LNCAP (cell line): ENCODE measurements around the gene C1QL1.

Experiments
- CTCF ChIP-seq: fragments of 450-650 bp; IDR thresholded peaks from 2 replicates; pipeline ENCODE4 v1.5.1; 2017; ENCODE audit warnings: mild to moderate bottlenecking

The C1QL1 gene

GRCh38 chr17:44966348-44967025 is 1.6 kb downstream of the C1QL1 start:
- no peak for TF ChIP-seq CTCF

GRCh38 chr17:44965481-44966234 is 2.4 kb downstream of the C1QL1 start:
- no peak for TF ChIP-seq CTCF

GRCh38 chr17:44961921-44962350 is 6.2 kb downstream of the C1QL1 start:
- no peak for TF ChIP-seq CTCF

- TF ChIP-seq CTCF: no peak
Observed at GRCh38 chr17:44960691-44961090, 7.4 kb downstream of the C1QL1 start.

- TF ChIP-seq CTCF: no peak
Observed at GRCh38 chr17:44959821-44960531, 8.1 kb downstream of the C1QL1 start.

GRCh38 chr17:44956998-44957981 is 10.8 kb downstream of the C1QL1 start:
- no peak for TF ChIP-seq CTCF
